IPS-18a (cell line): ENCODE measurements around the gene ELMO1.

ENCODE experiments used
- H3K27ac ChIP-seq: one replicate; pipeline ENCODE4 v1.5.1; 2013; ENCODE audit warnings: low read length
- H3K27me3 ChIP-seq: one replicate; pipeline ENCODE4 v1.6.1; 2013; ENCODE audit warnings: mild to moderate bottlenecking, low read length; ENCODE audit not compliant: control insufficient read depth, insufficient read depth
- H3K36me3 ChIP-seq: one replicate; pipeline ENCODE4 v1.6.1; 2013; ENCODE audit warnings: low read depth, low read length; ENCODE audit not compliant: control insufficient read depth
- H3K4me1 ChIP-seq: one replicate; pipeline ENCODE4 v1.6.1; 2013; ENCODE audit warnings: low read depth, low read length; ENCODE audit not compliant: control insufficient read depth
- H3K4me3 ChIP-seq: one replicate; pipeline ENCODE4 v1.5.1; 2013; ENCODE audit warnings: low read length
- H3K9ac ChIP-seq: one replicate; pipeline ENCODE4 v1.6.1; 2013; ENCODE audit warnings: mild to moderate bottlenecking, low read length, moderate library complexity
- H3K9me3 ChIP-seq: one replicate; pipeline ENCODE4 v1.6.1; 2013; ENCODE audit warnings: low read depth, low read length; ENCODE audit not compliant: control insufficient read depth

Gene ELMO1

GRCh38 chr7:37315772-37316715 is 132.6 kb downstream of the ELMO1 start:
- Histone ChIP-seq H3K9me3 (no peaks in the 10 kb centered on the region), H3K27ac (no peak overlapping the region), H3K4me3 (no peak overlapping the region), H3K36me3 (no peaks in the 10 kb centered on the region), H3K27me3 (no peaks in the 10 kb centered on the region), H3K4me1 (no peaks in the 10 kb centered on the region), H3K9ac (no peak overlapping the region)

- no peaks in the 10 kb centered on the region for H3K4me1 ChIP-seq
- no peak overlapping the region for H3K9ac ChIP-seq
- H3K4me3 ChIP-seq = no peak overlapping the region
- H3K27me3 ChIP-seq = no peaks in the 10 kb centered on the region
- no peak overlapping the region for H3K27ac ChIP-seq
- no peaks in the 10 kb centered on the region for H3K36me3 ChIP-seq
- no peaks in the 10 kb centered on the region for H3K9me3 ChIP-seq
These were observed 136.1 kb downstream of the ELMO1 start for GRCh38 chr7:37312608-37313007.

- Histone ChIP-seq H3K4me3 (no peak overlapping the region), H3K27ac (no peak overlapping the region), H3K36me3 (no peaks in the 10 kb centered on the region), H3K4me1 (no peaks in the 10 kb centered on the region), H3K27me3 (no peaks in the 10 kb centered on the region), H3K9ac (no peak overlapping the region), H3K9me3 (no peaks in the 10 kb centered on the region)
These were observed 137.3 kb downstream of the ELMO1 start for GRCh38 chr7:37311355-37311754.

GRCh38 chr7:37310327-37311080 is 138.2 kb downstream of the ELMO1 start:
- Histone ChIP-seq H3K36me3 (no peaks in the 10 kb centered on the region), H3K9ac (no peak overlapping the region), H3K4me3 (no peak overlapping the region), H3K4me1 (no peaks in the 10 kb centered on the region), H3K9me3 (no peaks in the 10 kb centered on the region), H3K27me3 (no peaks in the 10 kb centered on the region), H3K27ac (no peak overlapping the region)

- Histone ChIP-seq H3K9me3 (no peaks in the 10 kb centered on the region), H3K4me1 (no peaks in the 10 kb centered on the region), H3K27me3 (no peaks in the 10 kb centered on the region), H3K9ac (no peak overlapping the region), H3K4me3 (no peak overlapping the region), H3K36me3 (no peaks in the 10 kb centered on the region), H3K27ac (no peak overlapping the region)
These were observed 139.2 kb downstream of the ELMO1 start for GRCh38 chr7:37309493-37309892.

- H3K9ac ChIP-seq = no peak overlapping the region
- H3K4me3 ChIP-seq = no peak overlapping the region
- H3K27me3 ChIP-seq = no peaks in the 10 kb centered on the region
- no peaks in the 10 kb centered on the region for H3K4me1 ChIP-seq
- no peak overlapping the region for H3K27ac ChIP-seq
- no peaks in the 10 kb centered on the region for H3K9me3 ChIP-seq
- no peaks in the 10 kb centered on the region for H3K36me3 ChIP-seq
These were observed 143.7 kb downstream of the ELMO1 start for GRCh38 chr7:37304921-37305320.

- H3K27ac ChIP-seq = no peak overlapping the region
- no peaks in the 10 kb centered on the region for H3K4me1 ChIP-seq
- no peaks in the 10 kb centered on the region for H3K36me3 ChIP-seq
- H3K9ac ChIP-seq = no peak overlapping the region
- H3K9me3 ChIP-seq = no peaks in the 10 kb centered on the region
- H3K27me3 ChIP-seq = no peaks in the 10 kb centered on the region
- no peak overlapping the region for H3K4me3 ChIP-seq
These were observed 151.1 kb downstream of the ELMO1 start for GRCh38 chr7:37297546-37297945.

- H3K9ac ChIP-seq = no peak overlapping the region
- no peaks in the 10 kb centered on the region for H3K9me3 ChIP-seq
- no peaks in the 10 kb centered on the region for H3K27me3 ChIP-seq
- H3K4me1 ChIP-seq = no peaks in the 10 kb centered on the region
- H3K4me3 ChIP-seq = no peak overlapping the region
- H3K27ac ChIP-seq = no peak overlapping the region
- H3K36me3 ChIP-seq = no peaks in the 10 kb centered on the region
These were observed 153.3 kb downstream of the ELMO1 start for GRCh38 chr7:37295401-37295800.

- no peak overlapping the region for H3K4me3 ChIP-seq
- no peaks in the 10 kb centered on the region for H3K27me3 ChIP-seq
- H3K9ac ChIP-seq = no peak overlapping the region
- no peak overlapping the region for H3K27ac ChIP-seq
- no peaks in the 10 kb centered on the region for H3K36me3 ChIP-seq
- no peaks in the 10 kb centered on the region for H3K9me3 ChIP-seq
- no peaks in the 10 kb centered on the region for H3K4me1 ChIP-seq
These were observed 157.9 kb downstream of the ELMO1 start for GRCh38 chr7:37290731-37291130.

- no peaks in the 10 kb centered on the region for H3K27me3 ChIP-seq
- H3K9ac ChIP-seq = no peak overlapping the region
- H3K9me3 ChIP-seq = no peaks in the 10 kb centered on the region
- H3K4me1 ChIP-seq = no peaks in the 10 kb centered on the region
- H3K4me3 ChIP-seq = no peak overlapping the region
- no peaks in the 10 kb centered on the region for H3K36me3 ChIP-seq
- no peak overlapping the region for H3K27ac ChIP-seq
These were observed 158.9 kb downstream of the ELMO1 start for GRCh38 chr7:37289781-37290180.

- H3K27ac ChIP-seq = no peak overlapping the region
- no peak overlapping the region for H3K9ac ChIP-seq
- H3K27me3 ChIP-seq = no peaks in the 10 kb centered on the region
- H3K9me3 ChIP-seq = no peaks in the 10 kb centered on the region
- H3K36me3 ChIP-seq = no peaks in the 10 kb centered on the region
- no peaks in the 10 kb centered on the region for H3K4me1 ChIP-seq
- no peak overlapping the region for H3K4me3 ChIP-seq
These were observed 159.3 kb downstream of the ELMO1 start for GRCh38 chr7:37289367-37289766.
